HG03575 (cell line): Measurements from ENCODE around the gene RNF130.

ENCODE experiments used
- ATAC-seq: cut with Tn5 transposase; IDR thresholded peaks from one replicate; pipeline ENCODE4 v1.9.1; 2021; ENCODE audit not compliant: unreplicated experiment, insufficient number of reproducible peaks, low FRiP score; ENCODE audit errors: extremely low read depth

RNF130 gene, protein sequence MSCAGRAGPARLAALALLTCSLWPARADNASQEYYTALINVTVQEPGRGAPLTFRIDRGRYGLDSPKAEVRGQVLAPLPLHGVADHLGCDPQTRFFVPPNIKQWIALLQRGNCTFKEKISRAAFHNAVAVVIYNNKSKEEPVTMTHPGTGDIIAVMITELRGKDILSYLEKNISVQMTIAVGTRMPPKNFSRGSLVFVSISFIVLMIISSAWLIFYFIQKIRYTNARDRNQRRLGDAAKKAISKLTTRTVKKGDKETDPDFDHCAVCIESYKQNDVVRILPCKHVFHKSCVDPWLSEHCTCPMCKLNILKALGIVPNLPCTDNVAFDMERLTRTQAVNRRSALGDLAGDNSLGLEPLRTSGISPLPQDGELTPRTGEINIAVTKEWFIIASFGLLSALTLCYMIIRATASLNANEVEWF

DNA sequence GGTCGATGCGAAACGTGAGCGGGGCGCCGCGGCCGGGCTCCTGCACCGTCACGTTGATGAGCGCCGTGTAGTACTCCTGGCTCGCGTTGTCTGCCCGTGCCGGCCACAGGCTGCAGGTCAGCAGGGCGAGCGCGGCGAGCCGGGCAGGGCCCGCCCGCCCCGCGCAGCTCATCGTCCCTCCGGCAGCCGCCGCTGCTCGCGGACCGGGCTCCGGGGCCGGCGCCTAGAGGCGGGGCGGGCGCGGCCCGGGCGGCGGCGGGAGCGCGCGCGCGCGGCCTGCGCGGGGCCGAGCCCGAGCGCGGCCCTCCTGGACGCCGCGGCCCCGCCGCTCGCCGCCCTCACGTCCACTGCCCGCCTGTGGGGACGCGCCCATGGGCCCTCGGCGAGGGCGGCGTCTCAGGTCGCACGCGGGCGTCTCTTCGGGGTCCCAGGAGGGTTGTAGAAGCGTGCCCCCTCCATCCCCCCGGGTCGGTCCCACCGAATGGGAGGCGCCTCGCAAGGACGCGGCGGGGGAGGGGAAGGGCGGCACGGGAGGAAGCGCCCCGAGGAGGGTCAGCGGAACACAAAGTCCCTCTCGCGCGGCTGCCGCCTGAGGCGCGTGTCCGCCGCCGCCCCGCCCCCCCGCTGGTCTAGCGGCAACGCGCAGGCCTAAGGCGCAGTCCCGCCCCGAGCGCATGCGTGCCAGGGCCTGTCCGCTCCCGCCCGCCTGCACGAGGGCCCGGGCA is at the start of gene RNF130:
RNF130 (minus strand) TSS at position 229 of the 725 bp plus-strand sequence; CDS start at position 172, 57 bp downstream.
- no peak for ATAC-seq

DNA sequence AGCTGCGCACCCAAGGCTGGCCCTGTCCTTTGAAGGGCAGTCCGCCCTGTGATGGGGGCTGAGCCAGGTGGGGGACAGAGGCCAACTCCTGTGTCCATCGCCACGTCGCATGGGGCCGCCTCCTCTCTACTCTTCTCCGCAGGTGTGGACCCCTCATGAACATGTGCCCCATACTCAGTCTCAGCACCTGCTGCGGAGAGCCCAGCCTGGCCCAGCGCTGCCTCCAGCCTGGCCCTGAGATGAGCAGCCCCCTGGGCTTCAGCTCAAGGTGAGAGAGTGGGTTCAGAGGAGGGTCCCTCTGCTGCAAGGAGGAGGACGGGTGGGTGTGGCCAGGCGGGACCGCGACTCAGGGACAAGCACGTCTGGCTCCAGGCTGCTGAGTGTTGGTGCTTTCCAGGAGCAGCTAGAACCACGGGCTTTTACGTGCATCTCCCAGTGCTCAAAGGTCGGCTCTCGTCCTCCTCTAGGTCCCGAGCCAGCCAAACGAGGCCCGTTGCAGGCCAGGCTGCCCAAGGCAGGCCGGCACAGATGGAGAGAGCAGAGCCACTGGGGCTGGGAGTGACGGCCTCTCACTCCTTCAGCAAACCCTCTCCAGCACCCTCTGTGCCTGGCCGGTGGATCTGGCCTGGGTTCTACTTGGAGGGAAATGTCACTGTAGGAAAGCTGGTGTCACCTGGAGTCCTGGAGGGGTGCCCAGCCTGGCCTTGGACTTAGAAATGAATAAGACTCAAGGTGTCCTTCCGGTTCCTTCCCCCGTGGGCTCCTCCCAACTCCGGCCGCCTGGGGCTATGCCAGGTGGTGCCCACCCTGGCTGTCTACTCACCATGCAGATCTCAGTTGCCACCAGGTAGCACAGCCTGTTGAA is 48.9 kb upstream of the RNF130 start:
- ATAC-seq, result no peak

DNA sequence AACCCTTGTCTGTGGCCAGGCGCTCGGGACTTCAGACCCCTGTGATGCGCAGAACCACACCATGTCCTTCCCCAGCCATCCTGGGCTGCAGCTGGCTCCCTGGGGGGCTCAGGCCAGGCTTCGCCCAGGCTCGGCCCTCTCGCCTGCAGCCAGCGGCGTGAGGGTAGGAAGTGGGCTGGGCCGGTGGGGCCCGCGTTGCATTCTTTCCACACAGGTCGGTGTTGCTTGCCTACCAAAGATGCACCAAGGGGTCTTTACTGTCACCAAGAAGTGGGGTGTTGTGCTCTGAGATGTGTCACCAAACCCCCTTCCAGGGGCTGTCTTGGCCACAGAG is 48.3 kb upstream of the RNF130 start:
- no peak for ATAC-seq

DNA sequence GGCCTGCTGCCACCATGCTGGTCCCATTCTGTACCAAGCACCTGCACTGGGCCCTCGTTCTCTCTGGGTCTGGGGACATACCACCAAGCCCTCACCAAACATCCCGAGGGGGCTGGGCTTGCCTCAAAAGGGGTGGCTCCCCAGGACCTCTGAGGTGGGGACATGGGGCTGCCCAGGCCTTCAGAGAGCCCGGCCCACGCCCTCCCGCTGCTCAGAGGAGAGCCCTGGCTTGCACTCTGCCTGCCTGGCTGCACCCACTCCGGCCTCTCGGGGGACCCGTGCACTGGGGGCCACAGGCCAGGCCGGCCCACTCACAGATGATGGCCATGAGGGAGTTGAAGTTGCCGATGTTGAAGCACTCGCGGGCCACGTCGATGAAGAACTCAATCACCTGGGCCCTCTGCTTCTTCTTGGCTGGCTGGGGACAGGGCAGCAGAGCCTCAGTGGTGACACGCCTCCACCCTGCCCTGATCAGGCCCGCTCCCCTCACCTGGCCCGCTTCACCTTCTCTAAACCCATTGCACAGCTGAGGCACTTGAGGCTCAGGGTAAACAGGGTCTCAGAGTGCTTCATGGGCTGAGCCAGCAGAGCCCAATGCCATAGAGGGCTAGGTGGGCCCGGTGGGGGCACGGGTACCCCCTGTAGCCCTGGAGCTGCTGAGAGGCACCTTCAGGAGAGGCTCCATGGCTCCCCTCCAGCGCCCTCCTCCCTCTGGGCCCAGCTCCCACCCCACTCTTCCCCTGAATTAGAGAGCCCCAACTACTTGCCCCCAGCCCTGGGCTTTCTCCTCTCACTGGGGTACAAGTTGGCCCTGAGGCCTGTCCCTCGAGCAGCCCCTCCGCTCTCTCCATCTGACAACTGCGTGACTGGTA is 47.7 kb upstream of the RNF130 start:
- no peak for ATAC-seq

DNA sequence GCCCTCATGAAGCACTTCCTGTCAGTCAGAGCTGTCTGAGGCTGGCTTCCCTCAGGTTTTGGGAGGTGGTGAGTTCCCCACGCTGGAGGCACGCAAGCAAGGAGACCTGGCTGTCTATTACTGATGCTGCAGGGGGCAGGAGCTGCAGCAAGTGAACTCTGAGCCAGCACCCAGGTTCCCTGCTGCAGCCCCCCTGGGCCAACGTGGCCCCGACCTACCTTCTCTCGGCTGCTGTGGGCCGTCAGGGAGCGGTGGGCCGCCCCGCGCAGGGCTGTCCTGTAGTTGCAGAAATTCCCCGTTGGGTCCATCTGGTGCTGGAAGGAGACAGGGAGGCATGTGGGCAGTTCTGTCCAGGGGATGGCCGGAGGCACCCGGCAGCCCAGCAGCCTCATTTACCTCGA is 46.8 kb upstream of the RNF130 start:
- ATAC-seq, result no peak

DNA sequence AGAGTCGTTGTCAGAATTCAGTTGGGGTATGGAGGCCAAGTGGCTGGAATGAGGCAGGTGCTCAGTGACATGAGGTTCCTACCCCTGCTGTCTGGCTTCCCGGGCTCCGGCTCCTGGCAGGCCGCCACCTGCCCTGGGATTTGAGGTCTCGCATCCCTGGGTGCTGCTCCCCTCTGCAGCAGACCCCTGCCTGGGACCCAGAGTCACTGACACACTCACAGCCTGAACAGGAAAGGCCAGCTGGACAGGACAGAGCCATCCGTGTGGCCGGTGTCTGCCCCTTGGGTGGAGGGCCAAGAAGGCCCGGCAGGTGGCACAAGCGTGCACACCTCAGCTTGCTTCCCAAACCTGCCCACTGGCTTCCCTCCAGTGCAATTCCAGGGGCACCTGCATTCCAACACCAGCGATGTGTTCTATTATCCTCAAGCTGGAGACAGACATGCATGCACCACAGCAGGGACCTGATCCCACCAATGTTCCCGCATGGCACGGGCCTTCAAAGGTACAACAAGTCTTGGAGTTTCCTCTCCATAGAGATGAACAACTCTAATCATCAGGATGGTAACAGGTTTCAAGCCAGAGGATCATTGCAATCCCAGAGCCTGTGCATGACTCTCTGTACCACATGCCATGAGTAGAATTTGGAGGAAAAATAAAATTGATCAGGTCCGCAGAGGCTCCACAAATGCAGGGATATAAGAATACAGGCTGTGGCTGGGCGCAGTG is 45.6 kb upstream of the RNF130 start:
- no peak for ATAC-seq

DNA sequence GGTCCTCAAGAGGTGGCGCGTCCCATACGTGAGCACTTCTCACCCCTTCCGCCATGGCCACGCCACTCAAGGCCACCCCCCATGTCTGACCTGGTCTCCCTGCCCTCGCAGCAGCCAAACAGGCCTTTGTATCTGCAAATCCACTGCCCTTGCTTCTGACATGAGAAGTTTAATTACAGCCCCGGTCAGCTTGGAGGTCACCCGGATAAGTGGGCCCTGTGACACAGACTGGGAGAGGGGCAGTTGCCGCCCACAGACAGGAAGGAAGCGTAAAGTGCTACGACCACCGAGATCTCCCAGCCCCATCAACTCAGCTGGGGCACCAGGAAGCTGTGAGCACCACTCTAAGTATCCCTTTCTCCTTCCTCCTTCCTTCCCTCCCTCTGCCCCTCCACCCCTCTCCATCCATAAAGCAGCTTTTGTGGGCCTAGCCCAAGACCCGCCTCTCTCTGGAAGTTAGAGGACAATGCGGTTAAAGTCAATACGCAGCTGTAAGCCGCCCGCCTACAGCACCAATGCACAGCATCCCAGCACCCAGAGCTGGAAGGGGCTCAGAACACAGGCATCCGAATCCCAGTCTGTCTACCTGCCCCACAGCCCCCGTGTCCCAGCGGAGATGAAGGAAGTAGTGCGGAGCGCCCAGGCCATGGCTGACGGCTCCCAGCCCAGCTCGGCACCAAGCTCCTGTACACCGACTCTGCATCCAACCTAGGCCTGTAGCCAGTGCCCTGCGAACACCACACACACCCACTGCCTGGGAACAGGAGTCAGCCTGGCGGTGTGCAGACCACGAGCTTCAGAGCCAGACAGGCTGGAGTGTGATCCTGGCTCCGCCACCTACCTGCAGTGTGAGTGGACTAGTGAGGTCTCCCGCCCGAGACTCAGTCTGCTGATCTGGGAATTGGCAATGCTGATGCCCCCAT is 44.8 kb upstream of the RNF130 start:
- no peak for ATAC-seq

DNA sequence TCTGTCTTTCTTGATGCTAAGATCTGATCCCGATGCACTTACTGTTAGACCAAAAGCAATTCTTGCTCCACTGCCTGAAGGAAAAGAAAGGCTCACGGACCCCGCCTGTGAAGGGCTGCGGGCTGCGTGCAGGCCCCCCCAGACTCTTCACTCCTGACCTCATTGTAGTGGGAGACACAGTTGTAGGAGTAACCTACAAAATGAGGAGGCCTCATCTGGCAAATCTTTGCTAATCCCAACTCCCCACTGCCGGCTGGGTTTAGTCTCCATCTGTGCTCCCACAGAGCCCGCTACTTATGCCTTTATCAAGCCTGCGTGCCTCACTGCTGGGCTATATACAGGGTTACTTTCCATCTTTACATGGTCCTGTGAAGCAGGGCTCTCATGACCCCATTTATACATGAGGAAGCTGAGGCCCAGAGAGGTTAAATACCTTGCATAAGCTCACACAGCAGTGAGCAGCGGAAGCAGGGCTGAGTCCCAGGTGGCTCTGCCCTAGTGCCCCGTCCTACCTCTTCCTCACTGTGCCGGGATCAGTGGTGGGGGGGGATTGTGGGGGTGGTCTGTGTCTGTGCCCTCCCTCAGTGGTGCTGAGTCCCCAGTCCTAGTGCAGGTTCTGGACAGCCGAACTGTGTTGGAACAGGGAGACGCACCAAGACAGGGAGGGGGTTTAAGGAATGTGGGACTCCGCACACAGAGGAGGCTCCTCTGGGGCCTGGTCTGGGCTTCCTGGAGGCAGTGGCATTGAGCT is 43.9 kb upstream of the RNF130 start:
- no peak for ATAC-seq

DNA sequence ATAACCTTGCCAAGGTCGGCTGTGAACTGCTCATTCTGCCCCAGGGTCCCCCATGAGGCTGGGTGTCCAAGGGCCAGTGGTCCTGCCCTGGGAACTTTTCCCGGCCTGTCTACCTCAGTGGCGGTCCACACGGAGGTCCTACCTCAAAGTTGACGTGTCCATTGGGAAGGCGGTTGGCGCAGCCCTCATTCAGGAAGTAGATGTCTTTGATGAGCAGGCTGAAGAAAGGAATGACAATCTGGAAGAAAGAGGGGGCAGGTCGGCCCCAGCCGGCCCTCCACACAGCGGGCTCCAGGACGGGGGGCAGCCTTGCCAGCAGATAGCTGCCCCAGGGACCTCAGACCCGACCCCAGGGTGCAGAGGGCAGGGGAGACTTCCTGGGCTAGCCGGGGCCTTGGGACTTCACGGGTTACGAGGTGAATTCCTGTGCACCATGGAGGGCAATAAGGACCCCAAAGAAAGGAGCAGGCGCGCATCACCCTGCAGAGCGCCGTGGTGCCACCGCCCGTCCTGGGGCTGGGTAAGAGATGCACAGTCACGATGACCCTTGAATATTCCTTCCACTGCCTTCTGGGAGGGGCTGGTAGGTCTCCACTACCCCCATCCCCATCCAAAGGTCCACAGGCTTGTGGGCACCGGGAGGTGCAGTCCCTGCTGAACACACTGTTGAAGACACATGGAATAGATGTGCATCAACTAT is 42.9 kb upstream of the RNF130 start:
- ATAC-seq, result no peak

DNA sequence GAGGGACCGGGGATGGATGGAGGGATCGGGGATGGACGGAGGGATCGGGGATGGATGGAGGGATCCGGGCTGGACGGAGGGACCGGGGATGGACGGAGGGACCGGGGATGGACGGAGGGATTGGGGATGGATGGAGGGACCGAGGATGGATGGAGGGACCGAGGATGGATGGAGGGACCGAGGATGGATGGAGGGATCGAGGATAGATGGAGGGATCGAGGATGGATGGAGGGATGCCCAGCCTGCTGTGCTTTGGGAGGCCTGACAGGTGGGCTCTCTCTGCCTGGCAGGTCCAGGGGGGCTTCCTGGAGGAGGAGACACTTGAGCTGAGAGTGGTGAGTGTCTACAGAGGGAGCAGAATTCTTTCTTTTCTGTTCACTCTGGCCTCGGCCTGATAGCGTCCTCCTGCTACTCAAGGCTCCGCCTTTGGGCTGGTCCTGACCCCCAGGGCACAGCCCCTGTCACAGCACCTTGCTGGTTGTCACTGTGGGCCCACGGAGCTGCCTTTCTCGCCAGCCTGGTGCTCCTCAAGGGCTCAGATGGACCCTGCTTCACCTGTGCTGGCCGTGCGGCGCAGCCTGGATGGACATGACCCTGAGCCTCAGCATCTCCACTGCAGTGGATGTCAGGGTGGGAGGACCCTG is 42.2 kb upstream of the RNF130 start:
- no peak for ATAC-seq

DNA sequence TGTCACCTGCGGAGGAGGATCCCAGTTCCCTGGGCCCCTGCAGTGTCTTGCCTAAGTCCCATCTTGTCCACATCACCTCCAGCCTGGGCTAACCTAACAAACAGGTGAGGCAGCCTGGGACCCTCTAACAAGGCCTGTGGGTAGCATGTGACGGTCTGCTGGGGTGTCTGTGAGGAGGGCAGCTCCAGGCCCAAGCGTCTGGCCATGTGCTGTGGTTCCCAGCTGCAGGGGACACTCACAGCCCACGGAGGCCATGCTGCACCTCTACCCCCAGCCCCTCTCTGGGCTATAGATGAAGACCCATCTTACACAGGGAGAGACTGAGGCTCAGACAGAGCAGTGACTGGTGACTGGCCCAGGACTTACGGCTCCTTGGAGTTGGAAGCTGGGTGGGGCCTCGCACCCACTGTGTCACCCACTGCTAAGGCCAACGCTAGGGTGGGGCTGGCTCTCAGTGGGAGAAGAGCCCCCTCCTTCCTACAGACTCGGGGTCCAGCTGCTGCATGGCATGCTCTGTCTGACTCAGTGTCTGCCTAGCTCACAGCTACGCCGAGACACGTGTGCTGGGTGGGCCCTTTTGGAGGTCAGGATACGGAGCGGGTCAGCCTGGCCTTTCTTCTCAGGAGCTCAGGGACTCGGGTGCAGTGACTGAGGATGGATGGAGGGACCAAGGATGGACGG is 40.8 kb upstream of the RNF130 start:
- no peak for ATAC-seq

DNA sequence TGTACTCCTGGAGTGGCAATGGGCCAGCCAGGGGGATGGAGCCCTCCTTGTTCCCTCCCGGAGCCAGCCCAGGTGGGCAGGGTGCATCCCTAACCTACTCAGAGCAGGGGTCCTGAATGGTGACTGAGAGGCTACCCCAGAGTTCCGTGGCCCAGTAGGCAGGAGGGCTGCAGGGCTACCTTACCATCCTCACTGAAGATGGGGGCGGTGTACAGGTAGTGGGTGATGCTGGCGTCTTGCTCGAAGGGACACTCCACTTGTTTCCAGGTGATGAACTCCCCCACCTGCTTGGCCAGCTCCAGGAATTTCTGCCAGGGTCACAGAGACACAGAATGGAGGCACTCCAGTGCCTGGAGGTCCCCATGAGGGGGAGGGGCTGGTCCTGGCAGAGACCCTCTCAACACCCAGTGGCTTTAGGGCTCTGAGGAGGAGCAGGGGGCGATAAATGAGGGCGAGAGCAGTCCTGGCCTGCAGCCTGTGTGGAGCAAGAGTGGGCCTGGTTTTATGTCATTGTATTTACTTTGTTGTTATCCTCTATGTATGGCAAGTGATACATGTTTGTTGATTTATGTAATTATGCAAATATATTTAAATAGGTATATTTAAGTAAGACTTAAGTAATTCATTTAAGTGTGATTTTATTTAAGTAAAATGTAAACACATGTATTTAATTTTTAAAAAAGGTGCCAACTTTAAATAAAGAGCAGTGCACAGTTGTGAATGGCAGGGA is 39.9 kb upstream of the RNF130 start:
- ATAC-seq, result no peak

DNA sequence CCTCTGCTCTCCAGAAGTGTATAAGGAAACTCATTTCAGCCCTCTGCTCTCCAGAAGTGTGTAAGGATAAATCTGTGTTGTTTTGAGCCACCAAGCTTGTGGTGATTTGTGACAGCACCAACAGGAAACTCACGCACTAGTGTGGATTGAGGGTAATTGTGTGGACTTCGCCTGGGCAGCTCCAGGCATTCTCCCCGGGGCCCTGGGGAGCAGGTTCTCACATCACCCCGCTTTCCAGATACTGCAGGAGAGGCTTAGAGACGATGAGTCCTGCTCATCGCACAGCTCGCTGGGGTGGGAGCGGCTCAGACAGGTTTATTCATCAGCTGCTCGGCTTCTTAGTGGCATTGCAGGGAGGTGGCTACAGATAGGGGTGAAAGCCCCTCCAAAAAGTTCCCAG is 38.4 kb upstream of the RNF130 start:
- ATAC-seq, result no peak

DNA sequence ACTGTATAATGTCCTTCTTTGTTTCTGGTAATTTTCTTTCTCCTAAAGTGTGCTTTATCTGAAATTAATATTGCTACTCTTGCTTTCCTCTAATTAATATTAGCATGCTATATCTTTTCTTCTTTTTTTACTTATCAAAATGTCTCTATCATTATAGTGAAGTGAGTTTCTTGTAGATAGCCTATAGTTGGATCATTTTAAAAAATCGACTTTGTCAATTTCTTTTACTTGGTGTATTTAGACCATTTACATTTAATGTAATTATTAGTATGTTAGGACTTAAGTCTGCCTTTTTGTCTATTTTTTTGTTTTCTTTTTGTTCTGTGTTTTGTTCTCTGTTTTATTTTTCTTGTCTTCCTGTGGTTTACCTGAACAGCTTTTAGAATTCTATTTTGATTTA is 35.4 kb upstream of the RNF130 start:
- ATAC-seq, result no peak
